ENCODE measurements around the gene SLC35E4.

DNA sequence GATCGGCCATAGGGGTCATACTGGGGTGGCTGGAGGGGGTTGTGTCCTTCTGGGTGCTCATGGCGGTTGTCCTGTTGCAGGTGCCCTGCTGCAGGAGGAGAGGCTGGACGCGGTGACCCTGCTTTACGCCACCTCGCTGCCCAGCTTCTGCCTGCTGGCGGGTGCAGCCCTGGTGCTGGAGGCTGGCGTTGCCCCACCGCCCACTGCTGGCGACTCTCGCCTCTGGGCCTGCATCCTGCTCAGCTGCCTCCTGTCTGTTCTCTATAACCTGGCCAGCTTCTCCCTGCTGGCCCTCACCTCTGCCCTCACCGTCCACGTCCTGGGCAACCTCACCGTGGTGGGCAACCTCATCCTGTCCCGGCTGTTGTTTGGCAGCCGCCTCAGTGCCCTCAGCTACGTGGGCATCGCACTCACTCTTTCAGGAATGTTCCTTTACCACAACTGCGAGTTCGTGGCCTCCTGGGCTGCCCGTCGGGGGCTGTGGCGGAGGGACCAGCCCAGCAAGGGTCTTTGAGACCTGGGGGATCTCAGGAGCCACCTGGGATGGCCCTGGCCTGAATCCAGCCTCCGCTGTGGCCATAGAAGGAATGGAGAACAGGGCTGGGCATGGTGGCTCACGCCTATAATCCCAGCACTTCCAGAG is 11.1 kb downstream of the SLC35E4 start:
- TF ChIP-seq, protein P1, sequence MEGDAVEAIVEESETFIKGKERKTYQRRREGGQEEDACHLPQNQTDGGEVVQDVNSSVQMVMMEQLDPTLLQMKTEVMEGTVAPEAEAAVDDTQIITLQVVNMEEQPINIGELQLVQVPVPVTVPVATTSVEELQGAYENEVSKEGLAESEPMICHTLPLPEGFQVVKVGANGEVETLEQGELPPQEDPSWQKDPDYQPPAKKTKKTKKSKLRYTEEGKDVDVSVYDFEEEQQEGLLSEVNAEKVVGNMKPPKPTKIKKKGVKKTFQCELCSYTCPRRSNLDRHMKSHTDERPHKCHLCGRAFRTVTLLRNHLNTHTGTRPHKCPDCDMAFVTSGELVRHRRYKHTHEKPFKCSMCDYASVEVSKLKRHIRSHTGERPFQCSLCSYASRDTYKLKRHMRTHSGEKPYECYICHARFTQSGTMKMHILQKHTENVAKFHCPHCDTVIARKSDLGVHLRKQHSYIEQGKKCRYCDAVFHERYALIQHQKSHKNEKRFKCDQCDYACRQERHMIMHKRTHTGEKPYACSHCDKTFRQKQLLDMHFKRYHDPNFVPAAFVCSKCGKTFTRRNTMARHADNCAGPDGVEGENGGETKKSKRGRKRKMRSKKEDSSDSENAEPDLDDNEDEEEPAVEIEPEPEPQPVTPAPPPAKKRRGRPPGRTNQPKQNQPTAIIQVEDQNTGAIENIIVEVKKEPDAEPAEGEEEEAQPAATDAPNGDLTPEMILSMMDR (conservative IDR thresholded peaks at IDR 0.05; ENCODE audit: low read length), result no peak
- TF ChIP-seq EZH2phosphoT487 (IDR thresholded peaks at IDR 0.05; ENCODE audit: borderline replicate concordance, low read depth, low read length), result no peak
